Astrocyte (in vitro differentiated cells and primary cell): Measurements from ENCODE around the gene UTF1. TPM values are rescaled to one million over a fixed set of nuclear protein-coding genes. Genes with fewer than 3 reads are reported as not detected.

ENCODE experiments used
- DNase-seq: peaks from one replicate; pipeline ENCODE4 v3.0.0-alpha.2; 2010; ENCODE audit warnings: low read depth
- FAIRE-seq: peaks from 2 replicates; lab custom pipeline; 2011; peaks lifted over from hg19 to GRCh38; lab: Jason Lieb, UNC
- H2AFZ ChIP-seq: 2 replicates; pipeline ENCODE4 v1.6.0; 2012; ENCODE audit warnings: low read depth, low read length, inconsistent platforms
- H3K27ac ChIP-seq: 2 replicates; pipeline ENCODE4 v1.5.1; 2011; ENCODE audit warnings: low read depth, low read length, inconsistent platforms
- H3K27me3 ChIP-seq: 2 replicates; pipeline ENCODE4 v1.6.0; 2011; ENCODE audit warnings: low read length, inconsistent platforms; ENCODE audit not compliant: insufficient read depth
- H3K36me3 ChIP-seq: 2 replicates; pipeline ENCODE4 v1.5.1; 2011; ENCODE audit warnings: low read length, inconsistent platforms; ENCODE audit not compliant: insufficient read depth
- H3K4me1 ChIP-seq: 2 replicates; pipeline ENCODE4 v1.5.1; 2011; ENCODE audit warnings: low read length, inconsistent platforms; ENCODE audit not compliant: insufficient read depth
- H3K4me2 ChIP-seq: 2 replicates; pipeline ENCODE4 v1.6.0; 2012; ENCODE audit warnings: low read length, inconsistent platforms
- H3K4me3 ChIP-seq: 2 replicates; pipeline ENCODE4 v1.5.1; 2011; ENCODE audit warnings: low read depth, mild to moderate bottlenecking, low read length, inconsistent platforms; ENCODE audit not compliant: insufficient read depth
- H3K79me2 ChIP-seq: 2 replicates; pipeline ENCODE4 v1.6.0; 2012; ENCODE audit warnings: mild to moderate bottlenecking, low read length, inconsistent platforms; ENCODE audit not compliant: insufficient read depth
- H3K9ac ChIP-seq: 2 replicates; pipeline ENCODE4 v1.6.0; 2012; ENCODE audit warnings: mild to moderate bottlenecking, low read length, inconsistent platforms
- H3K9me3 ChIP-seq: 2 replicates; pipeline ENCODE4 v1.5.1; 2012; ENCODE audit warnings: low read depth, mild to moderate bottlenecking, low read length, inconsistent platforms; ENCODE audit not compliant: insufficient read depth
- H4K20me1 ChIP-seq: 2 replicates; pipeline ENCODE4 v1.6.0; 2012; ENCODE audit warnings: low read length, inconsistent platforms; ENCODE audit not compliant: insufficient read depth
- H3K27ac Mint-ChIP-seq: one replicate; pipeline ENCODE4 v1.8.0; 2021; ENCODE audit warnings: mild to moderate bottlenecking, mixed read lengths; ENCODE audit not compliant: unreplicated experiment
- H3K27me3 Mint-ChIP-seq: one replicate; pipeline ENCODE4 v1.8.0; 2021; ENCODE audit warnings: low read depth, mixed read lengths; ENCODE audit not compliant: unreplicated experiment
- H3K36me3 Mint-ChIP-seq: one replicate; pipeline ENCODE4 v1.8.0; 2021; ENCODE audit warnings: low read depth, mixed read lengths; ENCODE audit not compliant: unreplicated experiment
- H3K4me1 Mint-ChIP-seq: one replicate; pipeline ENCODE4 v1.8.0; 2021; ENCODE audit warnings: low read depth, mixed read lengths; ENCODE audit not compliant: unreplicated experiment
- H3K4me3 Mint-ChIP-seq: one replicate; pipeline ENCODE4 v1.8.0; 2021; ENCODE audit warnings: mild to moderate bottlenecking, moderate library complexity, mixed read lengths; ENCODE audit not compliant: unreplicated experiment
- H3K9me3 Mint-ChIP-seq: one replicate; pipeline ENCODE4 v1.8.0; 2021; ENCODE audit warnings: mild to moderate bottlenecking, mixed read lengths; ENCODE audit not compliant: unreplicated experiment
- EZH2 ChIP-seq: IDR thresholded peaks from 2 replicates; pipeline ENCODE4 v1.6.1; 2012; ENCODE audit warnings: mild to moderate bottlenecking, low read length, inconsistent platforms; ENCODE audit not compliant: insufficient read depth
- total RNA-seq: library from RNA; stranded (reverse); gene quantifications from 2 replicates; pipeline ENCODE4 v1.2.1, GENCODE V29; 2021
- TF ChIP-seq, protein P1 (sequence below): IDR thresholded peaks from 2 replicates; pipeline ENCODE4 v1.5.1; 2011; ENCODE audit warnings: low read depth, mild to moderate bottlenecking, inconsistent platforms, low read length, moderate library complexity; ENCODE audit not compliant: insufficient read depth

Gene UTF1
- total RNA-seq, 1 donor from 2014 or later = 0.18 TPM

DNA sequence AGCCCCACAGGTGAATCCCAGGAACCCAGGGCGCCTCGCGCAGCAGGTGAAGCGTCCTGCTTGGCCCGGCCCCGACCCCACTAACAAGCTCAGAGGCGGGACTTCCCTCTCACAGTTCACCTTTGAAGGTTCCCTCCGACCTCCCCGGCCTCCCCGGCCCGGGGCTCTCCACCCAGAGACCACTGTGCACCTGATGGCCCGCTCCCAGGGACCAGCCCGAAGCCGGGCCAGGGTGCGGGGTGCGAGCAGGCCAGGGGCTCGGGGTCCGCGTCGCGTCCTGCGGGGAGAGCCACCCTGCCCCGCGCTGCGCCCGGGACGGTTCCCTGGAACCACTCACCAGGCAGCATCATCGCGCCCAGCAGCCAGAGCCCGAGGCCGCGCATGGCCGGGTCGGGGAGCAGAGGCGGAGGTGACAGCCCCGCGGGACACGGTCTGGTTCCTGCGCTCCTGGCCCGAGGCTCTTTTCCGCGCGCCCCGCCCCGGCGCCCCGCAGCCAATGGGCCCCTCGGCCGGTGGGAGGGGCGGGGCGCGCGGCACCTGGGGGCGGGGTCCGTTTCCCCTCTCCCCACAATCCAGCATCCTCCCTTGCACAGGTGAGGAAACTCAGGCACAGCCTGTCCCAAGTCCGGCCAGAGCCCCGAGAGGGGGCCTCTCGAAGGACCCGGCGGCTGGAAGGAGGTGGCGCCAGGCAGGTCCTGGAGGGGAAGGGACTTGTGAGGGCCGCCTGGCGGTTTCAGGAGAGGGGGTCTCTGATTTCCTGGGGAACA lies 46.6 kb downstream of the UTF1 start, which contains the start of gene ADAM8:
Gene ADAM8 (minus strand): TSS at position 434 of the 767 bp plus-strand sequence. CDS start 51 bp downstream, at position 383.
- Histone ChIP-seq H3K4me3 (no peak within 1 kb of the TSS), H2AFZ (no peak within 1 kb of the TSS), H3K9me3 (no peaks in the 10 kb centered on the region), H3K79me2 (no peaks in the 10 kb centered on the region), H3K36me3 (no peaks in the 10 kb centered on the region), H3K9ac (no peak within 1 kb of the TSS), H3K27me3 (peaks cover 3% of the 10 kb centered on the region), H3K4me2 (peak within 1 kb of the TSS; percentile 46), H3K4me1 (peaks cover 23% of the 10 kb centered on the region), H4K20me1 (peaks cover 28% of the 10 kb centered on the region), H3K27ac (no peak within 1 kb of the TSS)
- Mint-ChIP-seq H3K9me3 (no peaks in the 10 kb centered on the region), H3K27me3 (peaks cover 4% of the 10 kb centered on the region), H3K36me3 (peaks cover 2% of the 10 kb centered on the region), H3K4me3 (no peak within 1 kb of the TSS), H3K27ac (no peak within 1 kb of the TSS), H3K4me1 (peaks cover 15% of the 10 kb centered on the region)
- TF ChIP-seq, protein P1, sequence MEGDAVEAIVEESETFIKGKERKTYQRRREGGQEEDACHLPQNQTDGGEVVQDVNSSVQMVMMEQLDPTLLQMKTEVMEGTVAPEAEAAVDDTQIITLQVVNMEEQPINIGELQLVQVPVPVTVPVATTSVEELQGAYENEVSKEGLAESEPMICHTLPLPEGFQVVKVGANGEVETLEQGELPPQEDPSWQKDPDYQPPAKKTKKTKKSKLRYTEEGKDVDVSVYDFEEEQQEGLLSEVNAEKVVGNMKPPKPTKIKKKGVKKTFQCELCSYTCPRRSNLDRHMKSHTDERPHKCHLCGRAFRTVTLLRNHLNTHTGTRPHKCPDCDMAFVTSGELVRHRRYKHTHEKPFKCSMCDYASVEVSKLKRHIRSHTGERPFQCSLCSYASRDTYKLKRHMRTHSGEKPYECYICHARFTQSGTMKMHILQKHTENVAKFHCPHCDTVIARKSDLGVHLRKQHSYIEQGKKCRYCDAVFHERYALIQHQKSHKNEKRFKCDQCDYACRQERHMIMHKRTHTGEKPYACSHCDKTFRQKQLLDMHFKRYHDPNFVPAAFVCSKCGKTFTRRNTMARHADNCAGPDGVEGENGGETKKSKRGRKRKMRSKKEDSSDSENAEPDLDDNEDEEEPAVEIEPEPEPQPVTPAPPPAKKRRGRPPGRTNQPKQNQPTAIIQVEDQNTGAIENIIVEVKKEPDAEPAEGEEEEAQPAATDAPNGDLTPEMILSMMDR = no peak
- peak; percentile 48 for TF ChIP-seq EZH2
- FAIRE-seq (no peak), DNase-seq (no peak)

- no peak for DNase-seq
- no peak for TF ChIP-seq EZH2
- TF ChIP-seq, protein P1 = no peak
- H3K4me1 Mint-ChIP-seq = peaks cover 15% of the 10 kb centered on the region
Observed at GRCh38 chr10:133277277-133277992, 47.4 kb downstream of the UTF1 start.

More at GRCh38 chr10:133277277-133277992, 47.4 kb downstream of the UTF1 start:
- Mint-ChIP-seq H3K27me3 (peaks cover 4% of the 10 kb centered on the region), H3K9me3 (no peaks in the 10 kb centered on the region), H3K36me3 (peaks cover 5% of the 10 kb centered on the region), H3K27ac (no peak overlapping the region), H3K4me3 (no peak overlapping the region)
- H2AFZ ChIP-seq = no peak overlapping the region
- peaks cover 3% of the 10 kb centered on the region for H3K27me3 ChIP-seq
- H3K9me3 ChIP-seq = no peaks in the 10 kb centered on the region
- H4K20me1 ChIP-seq = peaks cover 28% of the 10 kb centered on the region
- peak overlapping the region; percentile 45 for H3K4me2 ChIP-seq
- no peak overlapping the region for H3K27ac ChIP-seq
- no peak for FAIRE-seq
- H3K79me2 ChIP-seq = no peaks in the 10 kb centered on the region
- H3K4me1 ChIP-seq = peaks cover 23% of the 10 kb centered on the region
- H3K9ac ChIP-seq = no peak overlapping the region
- H3K36me3 ChIP-seq = no peaks in the 10 kb centered on the region
- no peak overlapping the region for H3K4me3 ChIP-seq
